NB4 (cell line): ENCODE results near the gene SSUH2.

Experiments used
- MYC ChIP-seq: IDR thresholded peaks from 2 replicates; pipeline ENCODE4 v1.6.1; 2011; ENCODE audit warnings: low read depth, low read length
- POLR2A ChIP-seq: IDR thresholded peaks from 2 replicates; pipeline ENCODE4 v1.6.1; 2011; ENCODE audit warnings: mild to moderate bottlenecking; ENCODE audit not compliant: insufficient read length; ENCODE audit errors: extremely low read depth
- TF ChIP-seq, protein P1 (sequence below): IDR thresholded peaks from one replicate; pipeline ENCODE4 v1.5.1; 2012; ENCODE audit warnings: low read depth, low read length
- TF ChIP-seq, protein P2 (sequence below): IDR thresholded peaks from 2 replicates; pipeline ENCODE4 v1.6.1; 2011; ENCODE audit warnings: low read depth, low read length

GRCh38 chr3:8621141-8621540 is 23.5 kb downstream of the SSUH2 start:
- TF ChIP-seq, protein P1, sequence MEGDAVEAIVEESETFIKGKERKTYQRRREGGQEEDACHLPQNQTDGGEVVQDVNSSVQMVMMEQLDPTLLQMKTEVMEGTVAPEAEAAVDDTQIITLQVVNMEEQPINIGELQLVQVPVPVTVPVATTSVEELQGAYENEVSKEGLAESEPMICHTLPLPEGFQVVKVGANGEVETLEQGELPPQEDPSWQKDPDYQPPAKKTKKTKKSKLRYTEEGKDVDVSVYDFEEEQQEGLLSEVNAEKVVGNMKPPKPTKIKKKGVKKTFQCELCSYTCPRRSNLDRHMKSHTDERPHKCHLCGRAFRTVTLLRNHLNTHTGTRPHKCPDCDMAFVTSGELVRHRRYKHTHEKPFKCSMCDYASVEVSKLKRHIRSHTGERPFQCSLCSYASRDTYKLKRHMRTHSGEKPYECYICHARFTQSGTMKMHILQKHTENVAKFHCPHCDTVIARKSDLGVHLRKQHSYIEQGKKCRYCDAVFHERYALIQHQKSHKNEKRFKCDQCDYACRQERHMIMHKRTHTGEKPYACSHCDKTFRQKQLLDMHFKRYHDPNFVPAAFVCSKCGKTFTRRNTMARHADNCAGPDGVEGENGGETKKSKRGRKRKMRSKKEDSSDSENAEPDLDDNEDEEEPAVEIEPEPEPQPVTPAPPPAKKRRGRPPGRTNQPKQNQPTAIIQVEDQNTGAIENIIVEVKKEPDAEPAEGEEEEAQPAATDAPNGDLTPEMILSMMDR: no peak
- TF ChIP-seq POLR2A (no peak), MYC (no peak)
- TF ChIP-seq, protein P2, sequence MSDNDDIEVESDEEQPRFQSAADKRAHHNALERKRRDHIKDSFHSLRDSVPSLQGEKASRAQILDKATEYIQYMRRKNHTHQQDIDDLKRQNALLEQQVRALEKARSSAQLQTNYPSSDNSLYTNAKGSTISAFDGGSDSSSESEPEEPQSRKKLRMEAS: no peak
